Natural killer cell treated with Interleukin-12 subunit alpha and Interleukin-12 subunit beta and Interleukin-15 and Interleukin-18, amount 100 ng/mL, for 72 hours (primary cell): ENCODE measurements around the gene SLC16A6. TPM values are rescaled to one million over a fixed set of nuclear protein-coding genes. Genes with fewer than 3 reads are reported as not detected.

Experiments used
- ATAC-seq, 2 donors: fragments of 150-1000 bp; cut with Tn5 transposase in 1 of 2; sonication (Bioruptor Pico), chemical (Tn5 transposase) in 1 of 2; 2 replicates each; pipeline ENCODE4 v1.10.0; 2021
- DNase-seq: peaks from one replicate; pipeline ENCODE4 v3.0.0; 2022; ENCODE audit warnings: low spot score
- H3K27ac Mint-ChIP-seq, 2 donors: 1 replicate in 1 of 2; 2 replicates in 1 of 2; pipeline ENCODE4 v1.8.0; 2022; ENCODE audit warnings: mixed read lengths in 2 of 2, mild to moderate bottlenecking in 1 of 2, moderate library complexity in 1 of 2
- H3K27me3 Mint-ChIP-seq, 2 donors: 1 replicate in 1 of 2; 2 replicates in 1 of 2; pipeline ENCODE4 v1.8.0; 2022; ENCODE audit warnings: mixed read lengths in 2 of 2
- H3K36me3 Mint-ChIP-seq: one replicate; pipeline ENCODE4 v1.8.0; 2022; ENCODE audit warnings: mixed read lengths
- H3K4me1 Mint-ChIP-seq, 2 donors: 1 replicate in 1 of 2; 2 replicates in 1 of 2; pipeline ENCODE4 v1.8.0; 2022; ENCODE audit warnings: low read depth in 2 of 2, mixed read lengths in 2 of 2, mild to moderate bottlenecking in 1 of 2
- H3K4me3 Mint-ChIP-seq: one replicate; pipeline ENCODE4 v1.8.0; 2022; ENCODE audit warnings: mixed read lengths
- H3K9me3 Mint-ChIP-seq: 2 replicates; pipeline ENCODE4 v1.8.0; 2022; ENCODE audit warnings: mixed read lengths
- total RNA-seq, 2 donors: library from RNA; stranded (reverse); gene quantifications; one replicate each; pipeline ENCODE4 v1.2.3, GENCODE V29; 2022

Gene SLC16A6
- total RNA-seq, 2 donors from 2014 or later: 2.4 to 5.8 TPM

GRCh38 chr17:68302666-68303065 is 11.7 kb upstream of the SLC16A6 start:
- Mint-ChIP-seq H3K4me3 (no peak overlapping the region), H3K36me3 (no peaks in the 10 kb centered on the region), H3K4me1 (peaks cover 11 to 15% of the 10 kb centered on the region in 2 donors), H3K27me3 (no peaks in the 10 kb centered on the region), H3K27ac (no peak overlapping the region), H3K9me3 (no peaks in the 10 kb centered on the region)
- DNase-seq: no peak
- ATAC-seq: no peak

GRCh38 chr17:68302066-68302564 is 11.2 kb upstream of the SLC16A6 start:
- DNase-seq: no peak
- Mint-ChIP-seq H3K9me3 (no peaks in the 10 kb centered on the region), H3K4me1 (peaks cover 14% of the 10 kb centered on the region in 2 donors), H3K27ac (no peak overlapping the region), H3K4me3 (no peak overlapping the region), H3K36me3 (no peaks in the 10 kb centered on the region), H3K27me3 (no peaks in the 10 kb centered on the region)
- ATAC-seq: no peak

- H3K27me3 Mint-ChIP-seq: no peaks in the 10 kb centered on the region
- H3K4me3 Mint-ChIP-seq: no peak overlapping the region
- no peak for ATAC-seq
- DNase-seq: no peak
- H3K36me3 Mint-ChIP-seq: no peaks in the 10 kb centered on the region
- H3K9me3 Mint-ChIP-seq: no peaks in the 10 kb centered on the region
- peaks cover 20% of the 10 kb centered on the region in 2 donors for H3K4me1 Mint-ChIP-seq
- no peak overlapping the region for H3K27ac Mint-ChIP-seq
These were observed 10.6 kb upstream of the SLC16A6 start for GRCh38 chr17:68301438-68301959.

GRCh38 chr17:68299817-68300216 is 8.9 kb upstream of the SLC16A6 start:
- peaks cover 28 to 29% of the 10 kb centered on the region in 2 donors for H3K4me1 Mint-ChIP-seq
- no peak for ATAC-seq
- no peak for DNase-seq
- no peak overlapping the region for H3K27ac Mint-ChIP-seq
- no peak overlapping the region for H3K4me3 Mint-ChIP-seq
- H3K9me3 Mint-ChIP-seq: no peaks in the 10 kb centered on the region
- H3K27me3 Mint-ChIP-seq: peaks cover 0 to 2% of the 10 kb centered on the region in 2 donors
- H3K36me3 Mint-ChIP-seq: no peaks in the 10 kb centered on the region

- Mint-ChIP-seq H3K27me3 (peaks cover 0 to 2% of the 10 kb centered on the region in 2 donors), H3K36me3 (no peaks in the 10 kb centered on the region), H3K9me3 (no peaks in the 10 kb centered on the region), H3K4me3 (no peak overlapping the region), H3K4me1 (peaks cover 32% of the 10 kb centered on the region in 2 donors), H3K27ac (no peak overlapping the region)
- DNase-seq: no peak
- no peak for ATAC-seq
These were observed 7.7 kb upstream of the SLC16A6 start for GRCh38 chr17:68298601-68299000.

- ATAC-seq (no peak), DNase-seq (no peak)
- Mint-ChIP-seq H3K27ac (peak overlapping the region; percentile 36 to 74), H3K36me3 (no peaks in the 10 kb centered on the region), H3K4me1 (peaks cover 34 to 42% of the 10 kb centered on the region in 2 donors), H3K27me3 (peaks cover 0 to 2% of the 10 kb centered on the region in 2 donors), H3K4me3 (peak overlapping the region; percentile 73), H3K9me3 (no peaks in the 10 kb centered on the region)
These were observed 6.3 kb upstream of the SLC16A6 start for GRCh38 chr17:68297195-68297594.

- peak; percentile 79 for DNase-seq
- peak; percentile 71 to 78 for ATAC-seq
- no peaks in the 10 kb centered on the region for H3K9me3 Mint-ChIP-seq
- no peaks in the 10 kb centered on the region for H3K36me3 Mint-ChIP-seq
- peak overlapping the region; percentile 73 for H3K4me3 Mint-ChIP-seq
- H3K27ac Mint-ChIP-seq: peak overlapping the region; percentile 36 to 74
- H3K27me3 Mint-ChIP-seq: peaks cover 0 to 2% of the 10 kb centered on the region in 2 donors
- H3K4me1 Mint-ChIP-seq: peaks cover 33 to 39% of the 10 kb centered on the region in 2 donors
These were observed 5.6 kb upstream of the SLC16A6 start for GRCh38 chr17:68296217-68297191.

GRCh38 chr17:68295086-68295485 is 4.2 kb upstream of the SLC16A6 start:
- DNase-seq: no peak
- Mint-ChIP-seq H3K36me3 (no peaks in the 10 kb centered on the region), H3K4me1 (peaks cover 38 to 47% of the 10 kb centered on the region in 2 donors), H3K4me3 (peak overlapping the region; percentile 10), H3K9me3 (no peaks in the 10 kb centered on the region), H3K27me3 (peaks cover 0 to 2% of the 10 kb centered on the region in 2 donors), H3K27ac (peak overlapping the region in 1 of 2 donors; percentile 29)
- ATAC-seq: no peak

- peak overlapping the region in 1 of 2 donors; percentile 29 for H3K27ac Mint-ChIP-seq
- H3K4me1 Mint-ChIP-seq: peaks cover 41 to 52% of the 10 kb centered on the region in 2 donors
- H3K4me3 Mint-ChIP-seq: peak overlapping the region; percentile 10
- no peaks in the 10 kb centered on the region for H3K9me3 Mint-ChIP-seq
- H3K27me3 Mint-ChIP-seq: peaks cover 0 to 2% of the 10 kb centered on the region in 2 donors
- DNase-seq (no peak), ATAC-seq (no peak)
- no peaks in the 10 kb centered on the region for H3K36me3 Mint-ChIP-seq
These were observed 3.7 kb upstream of the SLC16A6 start for GRCh38 chr17:68294617-68295016.

- Mint-ChIP-seq H3K4me1 (peaks cover 45 to 53% of the 10 kb centered on the region in 2 donors), H3K36me3 (no peaks in the 10 kb centered on the region), H3K9me3 (no peaks in the 10 kb centered on the region), H3K27me3 (peaks cover 0 to 2% of the 10 kb centered on the region in 2 donors), H3K4me3 (peak overlapping the region; percentile 20), H3K27ac (no peak overlapping the region)
- ATAC-seq (no peak), DNase-seq (no peak)
These were observed 3.2 kb upstream of the SLC16A6 start for GRCh38 chr17:68294196-68294555.

- DNase-seq (no peak), ATAC-seq (no peak)
- Mint-ChIP-seq H3K4me3 (peak overlapping the region; percentile 20), H3K27ac (no peak overlapping the region), H3K4me1 (peaks cover 51 to 58% of the 10 kb centered on the region in 2 donors), H3K36me3 (no peaks in the 10 kb centered on the region), H3K27me3 (peaks cover 0 to 2% of the 10 kb centered on the region in 2 donors), H3K9me3 (no peaks in the 10 kb centered on the region)
These were observed 2.7 kb upstream of the SLC16A6 start for GRCh38 chr17:68293490-68294195.

- Mint-ChIP-seq H3K27ac (peak overlapping the region; percentile 43 to 79), H3K36me3 (no peaks in the 10 kb centered on the region), H3K27me3 (peaks cover 0 to 2% of the 10 kb centered on the region in 2 donors), H3K4me1 (peaks cover 59 to 68% of the 10 kb centered on the region in 2 donors), H3K9me3 (no peaks in the 10 kb centered on the region), H3K4me3 (peak overlapping the region; percentile 98)
- no peak for ATAC-seq
- DNase-seq: no peak
These were observed 1.7 kb upstream of the SLC16A6 start for GRCh38 chr17:68292689-68293040.

- Mint-ChIP-seq H3K27ac (peak overlapping the region; percentile 43 to 79), H3K4me1 (peaks cover 60 to 68% of the 10 kb centered on the region in 2 donors), H3K36me3 (no peaks in the 10 kb centered on the region), H3K9me3 (no peaks in the 10 kb centered on the region), H3K27me3 (peaks cover 0 to 2% of the 10 kb centered on the region in 2 donors), H3K4me3 (peak overlapping the region; percentile 98)
- ATAC-seq: peak; percentile 85 to 90
- DNase-seq: peak; percentile 94
These were observed 1.1 kb upstream of the SLC16A6 start for GRCh38 chr17:68291836-68292688.
